RWPE1 (cell line): ENCODE data around the gene SORL1.

Source experiments
- CTCF ChIA-PET: fragments of 350-600 bp; sonication (Branson Sonifier 250); formaldehyde crosslinking; extraction: SDS; loops from one replicate; lab custom pipeline; 2021; lab: Yijun Ruan, JAX
- POLR2A ChIA-PET: fragments of 400-600 bp; formaldehyde crosslinking; extraction: SDS; loops from one replicate; lab custom pipeline; 2020; ENCODE audit warnings: antibody characterized with exemption; ENCODE audit not compliant: low non-redundant PET; lab: Yijun Ruan, JAX
- DNase-seq: peaks from one replicate; pipeline ENCODE4 v3.0.0; 2012; ENCODE audit warnings: low spot score
- H3K27ac ChIP-seq: fragments of 450-650 bp; 2 replicates; pipeline ENCODE4 v1.5.1; 2017
- TF ChIP-seq, protein P1 (sequence below): fragments of 450-650 bp; conservative IDR thresholded peaks from 2 replicates; pipeline ENCODE4 v1.5.1; 2017; ENCODE audit warnings: low read depth, mild to moderate bottlenecking

Gene SORL1

DNA sequence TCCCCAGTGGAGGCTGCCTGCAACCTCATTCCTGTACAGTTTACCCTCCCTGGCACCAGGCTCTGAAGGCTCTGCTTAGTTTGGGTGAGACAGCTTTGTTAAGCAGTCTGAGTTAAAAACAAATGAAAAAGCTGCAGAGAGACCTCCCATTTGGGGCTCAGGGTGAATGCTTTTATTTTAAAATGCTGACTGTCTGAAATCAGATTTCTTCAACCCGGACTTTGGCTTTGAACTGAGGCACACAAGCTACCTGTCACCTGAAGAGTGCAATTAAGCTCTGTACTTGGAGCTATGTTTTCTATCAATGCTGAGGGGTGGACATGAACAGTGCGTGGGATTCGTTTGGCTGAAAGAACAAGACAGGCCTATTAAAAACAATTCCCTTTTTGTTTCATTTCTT, 218.2 kb downstream of the SORL1 start:
- ChIA-PET CTCF (interaction anchor here (1.3 kb wide), 1 partner anchor 14 kb away, joined by 6 read pairs; no protein-coding TSS in a partner anchor), POLR2A (no interaction called here)
- TF ChIP-seq, protein P1, sequence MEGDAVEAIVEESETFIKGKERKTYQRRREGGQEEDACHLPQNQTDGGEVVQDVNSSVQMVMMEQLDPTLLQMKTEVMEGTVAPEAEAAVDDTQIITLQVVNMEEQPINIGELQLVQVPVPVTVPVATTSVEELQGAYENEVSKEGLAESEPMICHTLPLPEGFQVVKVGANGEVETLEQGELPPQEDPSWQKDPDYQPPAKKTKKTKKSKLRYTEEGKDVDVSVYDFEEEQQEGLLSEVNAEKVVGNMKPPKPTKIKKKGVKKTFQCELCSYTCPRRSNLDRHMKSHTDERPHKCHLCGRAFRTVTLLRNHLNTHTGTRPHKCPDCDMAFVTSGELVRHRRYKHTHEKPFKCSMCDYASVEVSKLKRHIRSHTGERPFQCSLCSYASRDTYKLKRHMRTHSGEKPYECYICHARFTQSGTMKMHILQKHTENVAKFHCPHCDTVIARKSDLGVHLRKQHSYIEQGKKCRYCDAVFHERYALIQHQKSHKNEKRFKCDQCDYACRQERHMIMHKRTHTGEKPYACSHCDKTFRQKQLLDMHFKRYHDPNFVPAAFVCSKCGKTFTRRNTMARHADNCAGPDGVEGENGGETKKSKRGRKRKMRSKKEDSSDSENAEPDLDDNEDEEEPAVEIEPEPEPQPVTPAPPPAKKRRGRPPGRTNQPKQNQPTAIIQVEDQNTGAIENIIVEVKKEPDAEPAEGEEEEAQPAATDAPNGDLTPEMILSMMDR = no peak
- DNase-seq = no peak
- H3K27ac ChIP-seq = no peak overlapping the region

DNA sequence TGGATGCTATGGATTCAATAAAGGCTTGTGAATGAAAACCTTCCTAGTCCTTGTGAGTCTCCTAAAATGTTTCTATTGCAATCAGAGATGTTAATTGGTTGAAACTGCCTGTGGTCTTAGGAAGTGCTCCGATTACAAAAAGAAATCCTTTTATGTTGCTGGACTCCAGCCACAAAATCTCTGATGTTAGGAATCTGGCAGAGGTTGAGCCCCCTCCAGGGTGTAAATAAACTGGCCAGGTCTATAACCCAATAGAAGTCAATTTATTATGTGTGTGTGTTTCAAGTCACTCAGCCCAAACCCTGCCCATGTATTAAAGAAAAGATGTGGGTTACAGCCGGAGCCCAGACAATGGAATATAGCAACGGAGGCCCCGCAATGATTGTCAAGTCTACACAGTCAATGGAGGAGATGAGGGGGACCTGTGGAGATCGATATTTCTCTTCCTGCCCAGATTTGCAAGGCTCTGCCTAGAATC, 218.7 kb downstream of the SORL1 start:
- ChIA-PET CTCF (no interaction called here), POLR2A (no interaction called here)
- DNase-seq = no peak
- TF ChIP-seq, protein P1 = no peak
- no peak overlapping the region for H3K27ac ChIP-seq

DNA sequence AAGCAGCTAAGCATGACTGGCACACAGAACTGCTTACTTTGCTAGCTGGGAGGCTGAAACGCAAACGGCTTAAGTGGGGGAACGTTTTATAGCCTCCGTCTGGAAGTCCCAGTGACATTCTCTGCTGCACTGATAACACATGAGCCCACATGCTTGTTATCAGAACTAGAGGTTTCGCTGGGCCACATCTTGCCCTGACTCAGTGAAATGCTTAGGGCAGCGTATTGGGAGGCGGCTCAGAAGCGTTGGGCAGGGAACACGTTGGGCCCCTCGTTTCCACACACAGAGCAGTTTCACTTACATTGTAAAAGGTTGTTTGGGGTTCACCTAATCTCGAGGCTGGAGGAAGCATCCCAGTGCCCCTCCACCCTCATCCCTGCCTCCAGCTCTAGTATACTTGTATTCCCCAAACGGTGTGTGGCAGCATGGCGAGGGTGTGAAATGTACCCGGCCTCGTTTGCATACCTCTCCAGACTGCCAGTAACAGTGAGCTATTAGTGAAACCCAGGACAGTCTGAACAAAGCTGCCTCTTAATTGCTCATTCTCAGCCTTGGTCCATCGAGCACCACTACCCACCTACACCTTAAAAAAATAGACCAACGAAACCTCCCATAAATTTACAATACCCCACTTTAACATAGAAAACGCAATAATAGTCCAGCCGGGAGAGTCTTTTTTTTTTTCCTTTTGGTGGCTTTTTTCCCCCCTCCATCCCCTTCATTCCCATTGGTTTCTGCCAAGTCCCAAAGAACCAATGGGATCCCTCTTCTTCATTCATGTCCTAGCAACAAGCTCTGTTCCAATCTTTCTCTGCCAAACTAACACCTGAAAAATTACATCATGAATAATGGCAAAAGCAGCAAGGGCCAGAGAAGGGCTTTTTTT, 219.4 kb downstream of the SORL1 start:
- ChIA-PET CTCF (interaction anchor here (0.9 kb wide), 1 partner anchor 508 kb away, joined by 5 read pairs; no protein-coding TSS in a partner anchor), POLR2A (no interaction called here)
- DNase-seq = no peak

DNA sequence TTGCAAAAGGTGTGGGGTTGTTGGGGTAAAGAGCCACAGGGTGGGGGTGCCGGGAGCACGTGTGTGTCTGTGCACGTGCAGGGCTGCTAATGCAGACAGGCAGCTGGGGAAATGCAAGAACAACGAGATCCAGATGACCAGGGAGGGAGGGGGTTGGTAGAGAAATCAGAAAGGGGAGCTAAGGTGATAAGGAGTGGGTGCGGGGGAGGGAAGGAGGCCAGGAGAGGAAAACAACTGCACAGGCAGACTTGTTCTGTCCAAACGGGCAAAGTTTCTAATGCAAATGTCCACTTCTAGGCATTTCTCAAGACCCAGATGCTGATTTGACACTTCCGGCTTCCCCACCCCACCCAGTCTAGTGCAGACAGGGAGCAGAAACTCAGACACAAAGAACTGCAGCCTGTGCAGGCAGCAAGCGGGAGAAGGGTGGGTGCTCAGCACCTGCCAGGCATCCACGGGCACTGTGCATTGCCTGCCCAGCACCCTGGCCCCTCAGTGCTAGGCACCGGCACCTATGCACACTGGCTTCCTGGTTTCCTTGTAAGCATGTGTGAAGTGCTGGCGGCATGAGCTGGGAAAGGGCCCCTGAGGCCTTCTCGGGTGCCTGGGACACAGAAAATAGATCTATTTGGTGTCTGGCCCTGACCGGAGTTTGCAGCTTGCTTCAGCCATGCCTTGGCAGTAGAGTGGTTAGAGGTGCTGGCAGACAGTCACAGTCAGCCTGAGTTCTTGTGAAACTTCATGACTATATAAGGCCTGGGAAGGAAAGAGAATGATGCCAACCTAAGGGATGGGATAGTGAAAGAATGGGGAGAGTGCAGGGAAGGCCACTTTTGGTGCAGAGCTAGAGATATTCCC, 220.7 kb downstream of the SORL1 start:
- CTCF ChIA-PET = no interaction called here
- DNase-seq = no peak
- TF ChIP-seq, protein P1 = no peak
- no peak overlapping the region for H3K27ac ChIP-seq
- POLR2A ChIA-PET = no interaction called here

More for the DNA sequence above, 219.4 kb downstream of the SORL1 start:
- no peak overlapping the region for H3K27ac ChIP-seq
- TF ChIP-seq, protein P1 = no peak

DNA sequence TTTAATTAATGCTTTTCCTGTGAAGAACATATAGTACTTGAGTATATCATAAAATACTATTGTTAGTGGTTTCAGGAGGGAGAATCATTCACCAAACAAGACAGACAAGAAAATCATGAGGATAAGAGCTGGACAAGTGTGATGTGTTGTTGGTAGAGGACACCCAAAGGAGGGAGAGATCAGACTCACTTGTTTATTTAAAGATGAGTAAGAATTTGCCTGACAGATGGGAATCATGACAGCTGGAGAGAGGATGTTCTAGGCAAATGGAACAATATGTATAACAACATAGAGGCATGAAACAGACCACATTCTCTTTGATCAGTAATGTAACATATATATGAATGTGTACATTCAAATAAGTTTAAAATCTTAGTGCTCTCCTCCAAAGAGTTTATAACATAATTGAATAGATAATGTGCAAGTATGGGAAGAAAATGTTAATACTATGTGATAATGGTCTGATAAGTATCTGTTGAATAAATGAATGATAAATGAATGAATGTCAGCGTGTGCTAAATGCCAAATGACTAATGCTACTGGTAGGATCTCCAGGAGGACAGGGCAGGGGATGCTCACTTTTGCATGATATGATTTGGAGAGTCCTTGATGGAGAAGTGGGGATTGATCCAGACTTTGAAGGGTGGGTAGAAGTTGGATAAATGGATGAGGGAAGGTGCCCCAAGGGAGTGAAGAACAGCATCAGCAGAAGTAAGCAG, 229.6 kb downstream of the SORL1 start:
- CTCF ChIA-PET = no interaction called here
- TF ChIP-seq, protein P1 = no peak
- no peak for DNase-seq
- POLR2A ChIA-PET = no interaction called here
- H3K27ac ChIP-seq = no peak overlapping the region
